ENCODE data around the gene TIPRL. TPM values are rescaled to one million over a fixed set of nuclear protein-coding genes. Genes with fewer than 3 reads are reported as not detected.

Gene TIPRL
- polyA plus RNA-seq (2013, experiment 1 of 2): 20.4 TPM
- polyA plus RNA-seq (2013, experiment 2 of 2): 21.9 TPM

GRCh38 chr1:168178638-168179437 is at the start of gene TIPRL:
Gene TIPRL (plus strand): TSS chr1:168178962. CDS start chr1:168179078, 116 bp downstream.
- H3K27ac ChIP-seq (ENCODE audit: low read depth, low read length): peak within 1 kb of the TSS; percentile 92
- under 1% methylated on average over 52 of the region's 56 CpGs for WGBS
- no peaks in the 10 kb centered on the region for H3K9me3 ChIP-seq (ENCODE audit: insufficient read depth, low read depth, low read length)
- H3K36me3 ChIP-seq (ENCODE audit: insufficient read depth, low read length): no peaks in the 10 kb centered on the region
- peaks cover 4% of the 10 kb centered on the region; the same call in 1 of the 2 replicates for H3K4me1 ChIP-seq (ENCODE audit: insufficient read depth, low read length)
- H3K9ac ChIP-seq (ENCODE audit: low read depth, low read length): peak within 1 kb of the TSS; percentile 88
- H3K4me3 ChIP-seq (ENCODE audit: low read length): peak within 1 kb of the TSS; percentile 92
- no peaks in the 10 kb centered on the region for H3K27me3 ChIP-seq (ENCODE audit: insufficient read depth, low read length)

DNA sequence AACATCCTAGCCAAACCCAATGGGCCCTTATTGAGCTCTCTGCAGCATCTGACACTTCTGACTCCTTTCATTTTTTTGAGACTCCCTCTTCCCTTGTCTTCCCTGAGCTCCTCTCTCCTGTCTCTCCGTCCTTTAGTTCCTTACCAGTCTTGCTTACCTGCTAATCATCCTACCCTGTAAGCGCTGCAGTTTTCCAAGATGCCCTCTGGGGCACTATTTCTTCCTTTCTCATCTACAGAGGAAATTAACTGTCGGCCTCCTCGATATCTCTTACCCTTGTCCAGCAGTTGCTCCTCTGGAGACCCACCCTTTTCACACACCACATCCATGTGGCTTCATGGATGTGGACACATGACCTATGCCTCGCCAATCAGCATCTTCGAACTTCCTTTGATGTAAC is 48.8 kb upstream of the TIPRL start:
- Histone ChIP-seq H3K27me3 (ENCODE audit: insufficient read depth, low read length) (peaks cover 8% of the 10 kb centered on the region), H3K27ac (ENCODE audit: low read depth, low read length) (no peak overlapping the region), H3K4me1 (ENCODE audit: insufficient read depth, low read length) (no peaks in the 10 kb centered on the region), H3K4me3 (ENCODE audit: low read length) (no peak overlapping the region), H3K9ac (ENCODE audit: low read depth, low read length) (no peak overlapping the region), H3K36me3 (ENCODE audit: insufficient read depth, low read length) (peaks cover 6% of the 10 kb centered on the region; the same call in 1 of the 2 replicates), H3K9me3 (ENCODE audit: insufficient read depth, low read depth, low read length) (peaks cover 4% of the 10 kb centered on the region; the same call in 1 of the 2 replicates)
- 85% methylated on average over 6 of the region's 6 CpGs for WGBS

DNA sequence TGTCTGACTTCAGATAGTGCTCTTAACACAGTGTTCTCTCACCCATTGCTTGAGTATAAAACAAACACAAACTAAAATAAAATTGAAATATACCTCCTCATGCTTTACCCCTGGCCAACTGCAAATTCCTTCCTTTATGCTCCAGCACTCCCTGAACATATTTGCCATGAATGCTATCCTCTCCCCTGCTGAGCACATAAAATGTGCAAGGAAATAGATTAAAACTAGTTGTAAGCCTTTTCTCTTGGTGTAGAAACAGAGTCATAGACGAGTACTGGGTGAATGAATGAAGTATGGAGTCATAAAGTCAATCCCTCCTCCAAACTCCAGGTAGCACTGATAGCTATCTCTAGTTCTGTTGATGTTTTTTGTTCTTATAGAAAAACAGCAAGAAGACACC is 44.6 kb upstream of the TIPRL start:
- H3K4me3 ChIP-seq (ENCODE audit: low read length): no peak overlapping the region
- H3K9ac ChIP-seq (ENCODE audit: low read depth, low read length): no peak overlapping the region
- no peaks in the 10 kb centered on the region for H3K36me3 ChIP-seq (ENCODE audit: insufficient read depth, low read length)
- WGBS: 100% methylated on average over 1 of the region's 1 CpG
- H3K9me3 ChIP-seq (ENCODE audit: insufficient read depth, low read depth, low read length): no peaks in the 10 kb centered on the region
- no peaks in the 10 kb centered on the region; the same call in none of the 2 replicates for H3K4me1 ChIP-seq (ENCODE audit: insufficient read depth, low read length)
- H3K27ac ChIP-seq (ENCODE audit: low read depth, low read length): no peak overlapping the region
- H3K27me3 ChIP-seq (ENCODE audit: insufficient read depth, low read length): peaks cover 30% of the 10 kb centered on the region

DNA sequence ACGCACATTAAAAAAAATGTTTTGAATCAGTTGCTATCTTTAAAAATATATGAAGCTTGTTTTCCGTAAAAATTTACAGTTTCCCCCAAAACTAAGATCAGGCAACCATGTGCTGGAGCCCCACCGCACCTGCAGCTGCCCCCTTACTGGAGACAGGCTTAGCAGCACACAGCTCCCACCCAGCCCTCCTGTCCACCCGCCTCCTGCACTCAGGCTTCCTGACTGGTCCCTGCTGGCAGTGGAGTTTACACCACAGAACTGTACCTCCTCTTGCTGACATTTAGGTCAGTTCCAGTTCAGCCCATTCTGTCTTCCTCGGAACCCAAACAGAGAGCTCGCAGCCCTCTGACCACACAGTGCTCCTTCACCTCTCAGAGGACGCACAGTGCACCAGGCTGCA is 44.1 kb upstream of the TIPRL start:
- Histone ChIP-seq H3K36me3 (ENCODE audit: insufficient read depth, low read length) (no peaks in the 10 kb centered on the region), H3K9ac (ENCODE audit: low read depth, low read length) (no peak overlapping the region), H3K27me3 (ENCODE audit: insufficient read depth, low read length) (peaks cover 30% of the 10 kb centered on the region), H3K27ac (ENCODE audit: low read depth, low read length) (no peak overlapping the region), H3K4me1 (ENCODE audit: insufficient read depth, low read length) (no peaks in the 10 kb centered on the region; the same call in none of the 2 replicates), H3K9me3 (ENCODE audit: insufficient read depth, low read depth, low read length) (no peaks in the 10 kb centered on the region), H3K4me3 (ENCODE audit: low read length) (no peak overlapping the region)
- WGBS: 89% methylated on average over 7 of the region's 7 CpGs

- H3K36me3 ChIP-seq (ENCODE audit: insufficient read depth, low read length): no peaks in the 10 kb centered on the region
- no peaks in the 10 kb centered on the region for H3K9me3 ChIP-seq (ENCODE audit: insufficient read depth, low read depth, low read length)
- H3K27ac ChIP-seq (ENCODE audit: low read depth, low read length): no peak overlapping the region
- H3K4me1 ChIP-seq (ENCODE audit: insufficient read depth, low read length): no peaks in the 10 kb centered on the region; the same call in none of the 2 replicates
- 31% methylated on average over 12 of the region's 12 CpGs for WGBS
- H3K4me3 ChIP-seq (ENCODE audit: low read length): peak overlapping the region; percentile 73
- peak overlapping the region; percentile 80; the same call in 1 of the 2 replicates for H3K9ac ChIP-seq (ENCODE audit: low read depth, low read length)
- peaks cover 30% of the 10 kb centered on the region for H3K27me3 ChIP-seq (ENCODE audit: insufficient read depth, low read length)
Observed at GRCh38 chr1:168135116-168135920, 43.4 kb upstream of the TIPRL start.

GRCh38 chr1:168135921-168136708 is 42.6 kb upstream of the TIPRL start:
- peak overlapping the region; percentile 73 for H3K4me3 ChIP-seq (ENCODE audit: low read length)
- peaks cover 30% of the 10 kb centered on the region for H3K27me3 ChIP-seq (ENCODE audit: insufficient read depth, low read length)
- no peaks in the 10 kb centered on the region for H3K9me3 ChIP-seq (ENCODE audit: insufficient read depth, low read depth, low read length)
- H3K9ac ChIP-seq (ENCODE audit: low read depth, low read length): peak overlapping the region; percentile 80
- no peak overlapping the region for H3K27ac ChIP-seq (ENCODE audit: low read depth, low read length)
- under 1% methylated on average over 63 of the region's 63 CpGs for WGBS
- H3K4me1 ChIP-seq (ENCODE audit: insufficient read depth, low read length): no peaks in the 10 kb centered on the region; the same call in none of the 2 replicates
- H3K36me3 ChIP-seq (ENCODE audit: insufficient read depth, low read length): no peaks in the 10 kb centered on the region

DNA sequence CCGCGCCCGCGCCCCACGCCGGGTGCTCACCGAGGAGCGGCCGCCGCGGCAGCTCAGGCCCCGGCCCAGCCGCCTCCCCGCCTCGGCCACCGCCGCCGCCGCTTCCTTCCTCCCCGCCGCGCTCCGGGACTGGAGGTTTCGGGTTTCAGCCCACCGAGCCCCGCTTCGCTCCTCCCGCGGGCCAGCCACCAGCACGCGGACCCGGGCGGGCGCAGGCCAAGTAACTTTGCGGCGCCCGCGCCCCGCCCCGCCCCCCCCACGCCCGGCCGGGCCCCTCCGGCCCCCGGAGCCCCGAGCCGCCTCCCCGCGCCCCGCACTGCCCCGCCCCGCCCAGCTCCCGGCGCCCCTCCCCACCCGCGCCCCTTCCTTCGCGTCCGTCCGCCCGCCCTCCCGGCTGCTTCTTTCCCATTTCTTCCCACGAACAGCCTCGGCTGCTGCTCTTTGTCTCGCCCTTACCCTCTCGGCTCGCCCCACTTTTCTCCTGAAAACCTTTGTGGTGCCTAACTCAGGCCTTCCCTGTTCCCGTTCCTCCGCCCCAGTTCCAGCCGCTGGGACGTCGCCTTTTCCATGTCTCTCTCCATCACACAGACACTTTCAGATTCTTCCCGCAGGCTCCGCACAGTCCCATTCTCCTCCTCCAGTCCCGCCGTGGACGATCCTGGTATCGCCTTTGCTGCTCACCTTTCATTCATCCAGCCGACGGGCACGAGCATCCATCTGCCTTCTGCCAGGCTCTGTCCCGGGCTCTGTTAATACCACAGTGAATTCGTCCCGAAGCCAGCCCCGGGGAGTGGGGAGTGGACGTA is 41.9 kb upstream of the TIPRL start, which contains the start of gene GPR161:
GPR161 (minus strand) TSS at position 222 of the 806 bp plus-strand sequence. CDS start 32,080 bp downstream, outside the sequence.
- Histone ChIP-seq H3K9me3 (ENCODE audit: insufficient read depth, low read depth, low read length) (no peaks in the 10 kb centered on the region), H3K27me3 (ENCODE audit: insufficient read depth, low read length) (peaks cover 30% of the 10 kb centered on the region), H3K9ac (ENCODE audit: low read depth, low read length) (peak within 1 kb of the TSS; percentile 80), H3K4me3 (ENCODE audit: low read length) (peak within 1 kb of the TSS; percentile 73), H3K36me3 (ENCODE audit: insufficient read depth, low read length) (no peaks in the 10 kb centered on the region), H3K4me1 (ENCODE audit: insufficient read depth, low read length) (no peaks in the 10 kb centered on the region; the same call in none of the 2 replicates), H3K27ac (ENCODE audit: low read depth, low read length) (no peak within 1 kb of the TSS)
- WGBS: under 1% methylated on average over 84 of the region's 86 CpGs

DNA sequence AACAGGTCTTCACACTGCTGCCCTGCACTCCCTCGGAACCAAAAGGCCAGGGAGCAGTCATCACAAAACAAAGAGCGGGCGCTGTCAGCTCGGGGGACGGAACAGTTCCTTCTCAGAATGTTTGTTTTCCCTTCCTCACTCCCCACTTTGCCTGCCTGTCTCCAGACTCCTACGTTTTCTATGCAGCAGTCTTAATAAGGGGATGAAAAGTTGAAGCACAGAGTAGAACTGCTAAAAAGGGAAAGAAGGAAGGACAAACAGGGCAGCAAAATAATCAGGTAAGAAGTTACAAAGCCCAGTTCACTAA is 41.3 kb upstream of the TIPRL start:
- peak overlapping the region; percentile 69 for H3K4me3 ChIP-seq (ENCODE audit: low read length)
- peak overlapping the region; percentile 60 for H3K9ac ChIP-seq (ENCODE audit: low read depth, low read length)
- no peaks in the 10 kb centered on the region for H3K36me3 ChIP-seq (ENCODE audit: insufficient read depth, low read length)
- H3K27me3 ChIP-seq (ENCODE audit: insufficient read depth, low read length): peaks cover 30% of the 10 kb centered on the region
- no peaks in the 10 kb centered on the region; the same call in none of the 2 replicates for H3K4me1 ChIP-seq (ENCODE audit: insufficient read depth, low read length)
- no peaks in the 10 kb centered on the region for H3K9me3 ChIP-seq (ENCODE audit: insufficient read depth, low read depth, low read length)
- H3K27ac ChIP-seq (ENCODE audit: low read depth, low read length): no peak overlapping the region
- 0% methylated on average over 6 of the region's 6 CpGs for WGBS

- Histone ChIP-seq H3K9me3 (ENCODE audit: insufficient read depth, low read depth, low read length) (no peaks in the 10 kb centered on the region), H3K4me1 (ENCODE audit: insufficient read depth, low read length) (no peaks in the 10 kb centered on the region; the same call in none of the 2 replicates), H3K27ac (ENCODE audit: low read depth, low read length) (no peak overlapping the region), H3K36me3 (ENCODE audit: insufficient read depth, low read length) (no peaks in the 10 kb centered on the region), H3K9ac (ENCODE audit: low read depth, low read length) (no peak overlapping the region), H3K4me3 (ENCODE audit: low read length) (no peak overlapping the region), H3K27me3 (ENCODE audit: insufficient read depth, low read length) (peaks cover 30% of the 10 kb centered on the region)
- WGBS: 96% methylated on average over 4 of the region's 5 CpGs
Observed at GRCh38 chr1:168138134-168138533, 40.6 kb upstream of the TIPRL start.

- Histone ChIP-seq H3K27me3 (ENCODE audit: insufficient read depth, low read length) (peaks cover 30% of the 10 kb centered on the region), H3K27ac (ENCODE audit: low read depth, low read length) (no peak overlapping the region), H3K9ac (ENCODE audit: low read depth, low read length) (no peak overlapping the region), H3K36me3 (ENCODE audit: insufficient read depth, low read length) (no peaks in the 10 kb centered on the region), H3K9me3 (ENCODE audit: insufficient read depth, low read depth, low read length) (no peaks in the 10 kb centered on the region), H3K4me3 (ENCODE audit: low read length) (no peak overlapping the region), H3K4me1 (ENCODE audit: insufficient read depth, low read length) (no peaks in the 10 kb centered on the region; the same call in none of the 2 replicates)
Observed at GRCh38 chr1:168139070-168139469, 39.7 kb upstream of the TIPRL start.
